K562 (cell line): ENCODE measurements around the gene CDAN1. TPM values are rescaled to one million over a fixed set of nuclear protein-coding genes. Genes with fewer than 3 reads are reported as not detected.

Source experiments
- ATAC-seq: fragments of 200-7000 bp; cut with Tn5 transposase; 3 replicates; pipeline ENCODE4 v1.9.1; 2020; ENCODE audit warnings: moderate library complexity
- BruUV-seq: library from RNA; stranded (reverse); fragments of 400-500 nt; replicated peaks from 2 replicates; lab custom pipeline; 2021; lab: Mats Ljungman, UMichigan
- CTCF ChIA-PET: fragments of 300-600 bp; formaldehyde crosslinking; extraction: SDS; loops from one replicate; lab custom pipeline; 2021; ENCODE audit warnings: low intra/inter-chr PET ratio; lab: Yijun Ruan, JAX
- POLR2A ChIA-PET: fragments of 300-600, 350-650 bp; sonication (Branson Sonifier 250); formaldehyde crosslinking; extraction: SDS; loops from one replicate; lab custom pipeline; 2021; ENCODE audit warnings: antibody characterized with exemption, inconsistent platforms; lab: Yijun Ruan, JAX
- DNase-seq, 4 experiments: peaks; one replicate each; pipeline versions ENCODE4 v3.0.0 to v3.0.0-alpha.2; 2011 to 2018; ENCODE audit warnings: low spot score in 3 of 4, mixed read lengths in 3 of 4; ENCODE audit errors: extremely low read depth in 1 of 4
- FAIRE-seq: peaks from 2 replicates; lab custom pipeline; 2011; peaks lifted over from hg19 to GRCh38; lab: Jason Lieb, UNC
- H2AFZ ChIP-seq: 2 replicates; pipeline ENCODE4 v1.6.0; 2011; ENCODE audit warnings: low read depth, low read length, control low read depth, inconsistent platforms
- H3K27ac ChIP-seq: fragments of 200-600 bp; 3 replicates; pipeline ENCODE4 v1.8.0; 2011; ENCODE audit warnings: low read depth, mild to moderate bottlenecking, control low read depth, inconsistent platforms, low read length, moderate library complexity, mixed read lengths; ENCODE audit errors: extremely low read depth
- H3K27me3 ChIP-seq, 2 experiments: fragments of 300-600 bp in 1 of 2; 2 replicates in 1 of 2; 3 replicates in 1 of 2; pipeline versions ENCODE4 v1.6.0 to v1.8.0; 2011; ENCODE audit warnings: inconsistent platforms in 2 of 2, low read length in 2 of 2, mild to moderate bottlenecking in 1 of 2, mixed read lengths in 1 of 2, moderate library complexity in 1 of 2; ENCODE audit not compliant: control insufficient read depth in 2 of 2, insufficient read depth in 2 of 2
- H3K36me3 ChIP-seq: fragments of 300-600 bp; 3 replicates; pipeline ENCODE4 v1.8.0; 2011; ENCODE audit warnings: mild to moderate bottlenecking, low read length, inconsistent platforms; ENCODE audit not compliant: control insufficient read depth, insufficient read depth
- H3K4me1 ChIP-seq, 2 experiments: fragments of 200-600 bp in 1 of 2; replicated peaks in 1 of 2; 2 replicates in 1 of 2; 3 replicates in 1 of 2; pipeline versions ENCODE4 v1.5.1 to v1.8.0; 2011; ENCODE audit warnings: inconsistent platforms in 2 of 2, low read length in 2 of 2, mild to moderate bottlenecking in 1 of 2, mixed read lengths in 1 of 2, moderate library complexity in 1 of 2; ENCODE audit not compliant: control insufficient read depth in 2 of 2, insufficient read depth in 2 of 2
- H3K4me2 ChIP-seq: 2 replicates; pipeline ENCODE4 v1.6.1; 2011; ENCODE audit warnings: low read length, control low read depth, inconsistent platforms, mixed read lengths; ENCODE audit not compliant: insufficient read depth
- H3K4me3 ChIP-seq: fragments of 200-600 bp; sonication (generic), shearing (Covaris generic); 2 replicates; pipeline ENCODE4 v1.5.1; 2016; ENCODE audit warnings: control low read depth, inconsistent platforms
- H3K79me2 ChIP-seq: fragments of 200-600 bp; 3 replicates; pipeline ENCODE4 v1.8.0; 2011; ENCODE audit warnings: low read length, inconsistent platforms; ENCODE audit not compliant: control insufficient read depth, insufficient read depth
- H3K9ac ChIP-seq, 2 experiments: 2 replicates each; pipeline versions ENCODE4 v1.6.0 to v1.6.1; 2011; ENCODE audit warnings: low read depth in 2 of 2, low read length in 2 of 2, control low read depth in 1 of 2, inconsistent platforms in 1 of 2, mild to moderate bottlenecking in 1 of 2, mixed read lengths in 1 of 2; ENCODE audit not compliant: insufficient read depth in 1 of 2
- H3K9me1 ChIP-seq: one replicate; pipeline ENCODE4 v1.6.0; 2011; ENCODE audit warnings: inconsistent platforms, mild to moderate bottlenecking, low read length, moderate library complexity; ENCODE audit not compliant: control insufficient read depth, insufficient read depth
- H3K9me3 ChIP-seq: replicated peaks from 2 replicates; pipeline ENCODE4 v1.5.1; 2011; ENCODE audit warnings: low read depth, low read length, inconsistent platforms; ENCODE audit not compliant: control insufficient read depth, insufficient read depth
- H4K20me1 ChIP-seq: replicated peaks from 2 replicates; pipeline ENCODE4 v1.6.1; 2011; ENCODE audit warnings: low read length, inconsistent platforms, mixed read lengths; ENCODE audit not compliant: control insufficient read depth, insufficient read depth
- FOSL1 ChIP-seq: fragments of 200-800 bp; sonication (Bioruptor generic); conservative IDR thresholded peaks from 2 replicates; pipeline ENCODE4 v1.6.1; 2016; ENCODE audit warnings: missing genetic modification characterization, missing compliant biosample characterization
- KLF6 ChIP-seq: fragments of 250-450 bp; sonication (Bioruptor Pico); IDR thresholded peaks from 2 replicates; pipeline ENCODE4 v1.4.0; 2020; ENCODE audit warnings: mild to moderate bottlenecking, moderate library complexity, borderline replicate concordance
- SRF ChIP-seq, 2 experiments: fragments of 250-450, 450-650 bp in 1 of 2; sonication (Bioruptor Pico) in 1 of 2; sonication (generic) in 1 of 2; formaldehyde crosslinking; IDR thresholded peaks; 2 replicates each; pipeline versions ENCODE4 v1.5.0 to v1.5.1; 2020 to 2022; ENCODE audit warnings: mild to moderate bottlenecking in 1 of 2, missing genetic modification reagents in 1 of 2
- TSC22D4 ChIP-seq: fragments of 450-650 bp; IDR thresholded peaks from 2 replicates; pipeline ENCODE4 v1.6.1; 2016; ENCODE audit warnings: missing genetic modification characterization, missing biosample characterization, control low read depth
- ZBED1 ChIP-seq: IDR thresholded peaks from 2 replicates; pipeline ENCODE4 v1.6.1; 2014
- ZNF282 ChIP-seq: sonication (generic); formaldehyde crosslinking; IDR thresholded peaks from 2 replicates; pipeline ENCODE4 v1.8.1; 2023; ENCODE audit warnings: missing genetic modification reagents
- ZNF589 ChIP-seq: fragments of 200-800 bp; sonication (Bioruptor generic); IDR thresholded peaks from 2 replicates; pipeline ENCODE4 v1.6.1; 2016; ENCODE audit warnings: low read depth, missing genetic modification characterization, missing compliant biosample characterization
- ZNF668 ChIP-seq: fragments of 250-450 bp; sonication (Bioruptor Pico); IDR thresholded peaks from 2 replicates; pipeline ENCODE4 v1.8.0; 2022; ENCODE audit warnings: mild to moderate bottlenecking, inconsistent platforms
- ZNF830 ChIP-seq: fragments of 250-450 bp; sonication (Bioruptor Pico); IDR thresholded peaks from 2 replicates; pipeline ENCODE4 v1.5.0; 2021; ENCODE audit warnings: mild to moderate bottlenecking
- WGBS: fragments of 100-300 bp; shearing (Covaris generic); methylation state at CpG from one replicate; pipeline ENCODE4 v1.1.6; 2016; ENCODE audit warnings: low coverage, mixed read lengths; ENCODE audit not compliant: insufficient coverage; ENCODE audit errors: missing lambda C conversion rate; 5-methylcytosine and 5-hydroxymethylcytosine counted together
- in situ Hi-C: fragments of 300-500 bp; cut with MboI; formaldehyde crosslinking; loops from 4 replicates; pipeline ENCODE4 v1.15.0; 2018; ENCODE audit warnings: inconsistent platforms, mixed read lengths
- intact Hi-C: fragments of 100-400 bp; cut with micrococcal nuclease; formaldehyde crosslinking; loops from 2 replicates; pipeline ENCODE4 v1.14.2; 2022
- polyA plus RNA-seq, 8 experiments: library from polyadenylated mRNA; depleted of rRNA in 4 of 8; stranded (reverse) in 5 of 8; unstranded in 3 of 8; fragments of >200 nt; fragmentation: Nextera tagmentation in 2 of 8; fragmentation: Illumina TruSeq in 1 of 8; extraction: Ambion mirVana in 2 of 8; extraction: Trizol in 1 of 8; gene quantifications; 2 replicates each; pipeline versions ENCODE4 v1.2.1 to v1.2.3, GENCODE V29; 2011 to 2014; ENCODE audit warnings: inconsistent platforms in 1 of 8, missing spikeins in 1 of 8
- total RNA-seq, 7 experiments: library from RNA; depleted of rRNA in 6 of 7; stranded (reverse); fragments of >200 nt in 6 of 7; fragmentation: Illumina TruSeq in 2 of 7; extraction: Trizol in 2 of 7; gene quantifications; 2 replicates each; pipeline versions ENCODE4 v1.2.1 to v1.2.3, GENCODE V29; 2011 to 2021; ENCODE audit warnings: low replicate concordance in 1 of 7
- TF ChIP-seq, protein P1 (sequence below): sonication (generic); formaldehyde crosslinking; IDR thresholded peaks from 2 replicates; pipeline ENCODE4 v1.8.1; 2022; ENCODE audit warnings: missing genetic modification reagents
- TF ChIP-seq, protein P2 (sequence below): fragments of 200-400 bp; formaldehyde crosslinking; IDR thresholded peaks from 2 replicates; pipeline ENCODE4 v1.6.1; 2017; ENCODE audit warnings: mild to moderate bottlenecking, low read depth, low read length, moderate library complexity
- TF ChIP-seq, protein P3 (sequence below): IDR thresholded peaks from 3 replicates; pipeline ENCODE4 v1.6.1; 2011; ENCODE audit warnings: borderline replicate concordance, mild to moderate bottlenecking, moderate library complexity; ENCODE audit not compliant: insufficient read length; ENCODE audit errors: extremely low read depth
- TF ChIP-seq, protein P4 (sequence below): fragments of 250-450 bp; sonication (Bioruptor Pico); IDR thresholded peaks from 2 replicates; pipeline ENCODE4 v1.8.0; 2022; ENCODE audit warnings: inconsistent platforms

CDAN1 gene
- total and polyA plus RNA-seq, 9 of the 15 experiments (the other 6 are each of a cell fraction or from before 2014, with no cell fraction given) = 1.6 to 34.4 (median 13.8) TPM

DNA sequence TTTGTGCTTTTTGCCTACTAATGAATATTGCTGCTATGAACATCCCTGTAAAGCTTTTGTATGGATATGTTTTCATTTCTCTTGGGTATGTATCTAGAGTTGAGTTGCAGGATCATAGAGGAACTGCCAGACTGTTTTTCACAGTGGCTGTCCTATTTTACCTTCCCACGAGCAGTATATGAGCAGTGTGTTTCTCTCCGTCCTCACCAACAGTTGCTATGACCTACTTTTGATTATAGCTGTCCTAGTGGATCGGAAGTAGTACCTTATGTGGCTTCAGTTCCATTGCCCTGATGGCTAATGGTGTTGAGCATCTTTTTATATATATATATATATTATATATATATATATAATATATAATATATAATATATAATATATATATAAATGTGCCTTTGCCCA, 25.2 kb downstream of the CDAN1 start:
- H3K4me1 ChIP-seq = no peaks in the 10 kb centered on the region
- no peak overlapping the region for H3K27ac ChIP-seq
- H3K4me2 ChIP-seq = no peak overlapping the region
- FAIRE-seq = no peak
- ChIA-PET POLR2A (interaction anchor here (0.8 to 1.6 kb wide), 2 partner anchors 13 to 14 kb away, joined by 3 read pairs; no protein-coding TSS in a partner anchor), CTCF (no interaction called here)
- H3K9ac ChIP-seq = no peak overlapping the region
- no peaks in the 10 kb centered on the region for H3K9me1 ChIP-seq
- H3K4me3 ChIP-seq = no peak overlapping the region
- H4K20me1 ChIP-seq = no peaks in the 10 kb centered on the region
- no peak overlapping the region for H2AFZ ChIP-seq
- TF ChIP-seq ZNF668 (no peak), FOSL1 (tag) (no peak), SRF (CRISPR knock-in tag; IDR thresholded peaks at IDR 0.05) (no peak), KLF6 (CRISPR knock-in tag) (no peak), TSC22D4 (tag) (no peak), ZNF830 (CRISPR knock-in tag) (no peak), ZNF282 (CRISPR knock-in tag) (no peak), ZNF589 (no peak), ZBED1 (no peak)
- TF ChIP-seq, protein P1, sequence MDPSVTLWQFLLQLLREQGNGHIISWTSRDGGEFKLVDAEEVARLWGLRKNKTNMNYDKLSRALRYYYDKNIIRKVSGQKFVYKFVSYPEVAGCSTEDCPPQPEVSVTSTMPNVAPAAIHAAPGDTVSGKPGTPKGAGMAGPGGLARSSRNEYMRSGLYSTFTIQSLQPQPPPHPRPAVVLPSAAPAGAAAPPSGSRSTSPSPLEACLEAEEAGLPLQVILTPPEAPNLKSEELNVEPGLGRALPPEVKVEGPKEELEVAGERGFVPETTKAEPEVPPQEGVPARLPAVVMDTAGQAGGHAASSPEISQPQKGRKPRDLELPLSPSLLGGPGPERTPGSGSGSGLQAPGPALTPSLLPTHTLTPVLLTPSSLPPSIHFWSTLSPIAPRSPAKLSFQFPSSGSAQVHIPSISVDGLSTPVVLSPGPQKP (CRISPR knock-in tag) = no peak
- TF ChIP-seq, protein P2, sequence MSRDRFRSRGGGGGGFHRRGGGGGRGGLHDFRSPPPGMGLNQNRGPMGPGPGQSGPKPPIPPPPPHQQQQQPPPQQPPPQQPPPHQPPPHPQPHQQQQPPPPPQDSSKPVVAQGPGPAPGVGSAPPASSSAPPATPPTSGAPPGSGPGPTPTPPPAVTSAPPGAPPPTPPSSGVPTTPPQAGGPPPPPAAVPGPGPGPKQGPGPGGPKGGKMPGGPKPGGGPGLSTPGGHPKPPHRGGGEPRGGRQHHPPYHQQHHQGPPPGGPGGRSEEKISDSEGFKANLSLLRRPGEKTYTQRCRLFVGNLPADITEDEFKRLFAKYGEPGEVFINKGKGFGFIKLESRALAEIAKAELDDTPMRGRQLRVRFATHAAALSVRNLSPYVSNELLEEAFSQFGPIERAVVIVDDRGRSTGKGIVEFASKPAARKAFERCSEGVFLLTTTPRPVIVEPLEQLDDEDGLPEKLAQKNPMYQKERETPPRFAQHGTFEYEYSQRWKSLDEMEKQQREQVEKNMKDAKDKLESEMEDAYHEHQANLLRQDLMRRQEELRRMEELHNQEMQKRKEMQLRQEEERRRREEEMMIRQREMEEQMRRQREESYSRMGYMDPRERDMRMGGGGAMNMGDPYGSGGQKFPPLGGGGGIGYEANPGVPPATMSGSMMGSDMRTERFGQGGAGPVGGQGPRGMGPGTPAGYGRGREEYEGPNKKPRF = no peak
- TF ChIP-seq, protein P3, sequence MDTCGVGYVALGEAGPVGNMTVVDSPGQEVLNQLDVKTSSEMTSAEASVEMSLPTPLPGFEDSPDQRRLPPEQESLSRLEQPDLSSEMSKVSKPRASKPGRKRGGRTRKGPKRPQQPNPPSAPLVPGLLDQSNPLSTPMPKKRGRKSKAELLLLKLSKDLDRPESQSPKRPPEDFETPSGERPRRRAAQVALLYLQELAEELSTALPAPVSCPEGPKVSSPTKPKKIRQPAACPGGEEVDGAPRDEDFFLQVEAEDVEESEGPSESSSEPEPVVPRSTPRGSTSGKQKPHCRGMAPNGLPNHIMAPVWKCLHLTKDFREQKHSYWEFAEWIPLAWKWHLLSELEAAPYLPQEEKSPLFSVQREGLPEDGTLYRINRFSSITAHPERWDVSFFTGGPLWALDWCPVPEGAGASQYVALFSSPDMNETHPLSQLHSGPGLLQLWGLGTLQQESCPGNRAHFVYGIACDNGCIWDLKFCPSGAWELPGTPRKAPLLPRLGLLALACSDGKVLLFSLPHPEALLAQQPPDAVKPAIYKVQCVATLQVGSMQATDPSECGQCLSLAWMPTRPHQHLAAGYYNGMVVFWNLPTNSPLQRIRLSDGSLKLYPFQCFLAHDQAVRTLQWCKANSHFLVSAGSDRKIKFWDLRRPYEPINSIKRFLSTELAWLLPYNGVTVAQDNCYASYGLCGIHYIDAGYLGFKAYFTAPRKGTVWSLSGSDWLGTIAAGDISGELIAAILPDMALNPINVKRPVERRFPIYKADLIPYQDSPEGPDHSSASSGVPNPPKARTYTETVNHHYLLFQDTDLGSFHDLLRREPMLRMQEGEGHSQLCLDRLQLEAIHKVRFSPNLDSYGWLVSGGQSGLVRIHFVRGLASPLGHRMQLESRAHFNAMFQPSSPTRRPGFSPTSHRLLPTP = no peak
- TF ChIP-seq, protein P4, sequence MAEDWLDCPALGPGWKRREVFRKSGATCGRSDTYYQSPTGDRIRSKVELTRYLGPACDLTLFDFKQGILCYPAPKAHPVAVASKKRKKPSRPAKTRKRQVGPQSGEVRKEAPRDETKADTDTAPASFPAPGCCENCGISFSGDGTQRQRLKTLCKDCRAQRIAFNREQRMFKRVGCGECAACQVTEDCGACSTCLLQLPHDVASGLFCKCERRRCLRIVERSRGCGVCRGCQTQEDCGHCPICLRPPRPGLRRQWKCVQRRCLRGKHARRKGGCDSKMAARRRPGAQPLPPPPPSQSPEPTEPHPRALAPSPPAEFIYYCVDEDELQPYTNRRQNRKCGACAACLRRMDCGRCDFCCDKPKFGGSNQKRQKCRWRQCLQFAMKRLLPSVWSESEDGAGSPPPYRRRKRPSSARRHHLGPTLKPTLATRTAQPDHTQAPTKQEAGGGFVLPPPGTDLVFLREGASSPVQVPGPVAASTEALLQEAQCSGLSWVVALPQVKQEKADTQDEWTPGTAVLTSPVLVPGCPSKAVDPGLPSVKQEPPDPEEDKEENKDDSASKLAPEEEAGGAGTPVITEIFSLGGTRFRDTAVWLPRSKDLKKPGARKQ (CRISPR knock-in tag) = no peak
- BruUV-seq = no TSS peak
- no peaks in the 10 kb centered on the region for H3K36me3 ChIP-seq
- no peaks in the 10 kb centered on the region for H3K79me2 ChIP-seq
- no peak for ATAC-seq
- no peak for DNase-seq
- no peaks in the 10 kb centered on the region for H3K9me3 ChIP-seq
- no peaks in the 10 kb centered on the region for H3K27me3 ChIP-seq
- 76% methylated on average over 3 of the region's 3 CpGs for WGBS
- intact Hi-C loops (no loop called here), in situ Hi-C loops (loop anchor here (5.0 to 10.0 kb wide), 2 partner anchors 491 to 563 kb away; no protein-coding TSS in a partner anchor)
